ENCODE results near the gene GALR3.

Gene GALR3

DNA sequence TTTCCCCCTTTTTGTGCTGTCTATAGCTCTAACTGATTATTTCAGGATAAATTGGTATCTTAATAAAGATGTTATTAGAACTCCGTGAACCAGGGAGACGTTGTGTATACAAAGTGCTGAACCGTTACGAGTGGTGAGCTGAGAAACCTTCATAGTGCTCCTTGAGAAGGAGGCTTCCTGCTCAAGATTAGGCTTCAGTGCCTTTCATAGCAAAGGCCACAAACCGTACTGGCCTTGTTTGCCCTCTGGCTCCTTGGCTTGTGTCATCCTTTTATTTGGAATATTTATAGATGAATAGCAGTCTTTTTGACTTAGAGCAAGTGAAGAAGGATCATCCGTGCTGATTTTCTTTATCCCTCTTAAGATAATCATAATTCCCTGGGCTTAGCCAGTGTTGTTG, 42.3 kb downstream of the GALR3 start:
- no peak for ATAC-seq
- Mint-ChIP-seq H3K27me3 (no peaks in the 10 kb centered on the region), H3K4me3 (no peak overlapping the region), H3K4me1 (peaks cover 6% of the 10 kb centered on the region), H3K27ac (no peak overlapping the region), H3K9me3 (no peaks in the 10 kb centered on the region)
- DNase-seq = no peak

- DNase-seq = no peak
- Mint-ChIP-seq H3K9me3 (no peaks in the 10 kb centered on the region), H3K4me3 (no peak overlapping the region), H3K4me1 (no peaks in the 10 kb centered on the region), H3K27me3 (no peaks in the 10 kb centered on the region), H3K27ac (no peak overlapping the region)
- ATAC-seq = no peak
Measured at GRCh38 chr22:37870273-37870672, 47.1 kb downstream of the GALR3 start.

Measured in stimulated activated naive CD8-positive, alpha-beta T cell treated with anti-CD3 and anti-CD28 coated beads, Interleukin-15, amount 100 ng/mL, for 72 hours (primary cell).